HepG2 (cell line): ENCODE data around the gene STX5. TPM values are rescaled to one million over a fixed set of nuclear protein-coding genes. Genes with fewer than 3 reads are reported as not detected.

Experiments
- CCDC6 ChIP-seq: sonication (generic); formaldehyde crosslinking; IDR thresholded peaks from 2 replicates; pipeline ENCODE4 v1.8.1; 2022; ENCODE audit warnings: mild to moderate bottlenecking, missing genetic modification reagents, moderate library complexity
- HDAC6 ChIP-seq: fragments of 200-600 bp; sonication (generic); IDR thresholded peaks from 2 replicates; pipeline ENCODE4 v1.7.0; 2017; ENCODE audit warnings: mild to moderate bottlenecking, antibody characterized with exemption, low read length, low read depth
- KLF11 ChIP-seq: IDR thresholded peaks from 2 replicates; pipeline ENCODE4 v1.6.1; 2016; ENCODE audit warnings: missing compliant biosample characterization
- MAZ ChIP-seq, 2 experiments: sonication (generic) in 1 of 2; formaldehyde crosslinking in 1 of 2; IDR thresholded peaks; 2 replicates each; pipeline versions ENCODE4 v1.5.0 to v1.6.1; 2012 to 2020; ENCODE audit warnings: low read depth in 2 of 2, mild to moderate bottlenecking in 2 of 2, borderline replicate concordance in 1 of 2, improper control_type of control experiment in 1 of 2, low read length in 1 of 2, missing genetic modification reagents in 1 of 2, moderate library complexity in 1 of 2
- SRF ChIP-seq: IDR thresholded peaks from 2 replicates; pipeline ENCODE4 v1.6.1; 2011; ENCODE audit warnings: mild to moderate bottlenecking, low read depth, low read length, moderate library complexity
- ZFYVE20 ChIP-seq: sonication (generic); formaldehyde crosslinking; IDR thresholded peaks from 2 replicates; pipeline ENCODE4 v1.8.0; 2023; ENCODE audit warnings: low read depth, mild to moderate bottlenecking, moderate library complexity, missing genetic modification reagents, borderline replicate concordance
- ZKSCAN8 ChIP-seq: IDR thresholded peaks from 2 replicates; pipeline ENCODE4 v1.6.1; 2016; ENCODE audit warnings: borderline replicate concordance, missing genetic modification reagents, missing compliant biosample characterization
- polyA plus RNA-seq, 8 experiments: library from polyadenylated mRNA; depleted of rRNA in 3 of 8; stranded (reverse) in 7 of 8; unstranded in 1 of 8; fragments of >200 nt; fragmentation: Illumina TruSeq in 4 of 8; extraction: Trizol in 4 of 8; gene quantifications; 2 replicates each; pipeline versions ENCODE4 v1.2.1 to v1.2.3, GENCODE V29; 2011 to 2016; ENCODE audit warnings: low read depth in 4 of 8, missing spikeins in 1 of 8, mixed read lengths in 1 of 8; ENCODE audit not compliant: insufficient read depth in 1 of 8
- total RNA-seq, 5 experiments: library from RNA; depleted of rRNA; stranded (reverse); fragments of >200 nt; fragmentation: Illumina TruSeq; extraction: Trizol; gene quantifications; 2 replicates each; pipeline ENCODE4 v1.2.3, GENCODE V29; 2016; ENCODE audit warnings: low read depth in 1 of 5
- TF ChIP-seq, protein P1 (sequence below): sonication (generic); formaldehyde crosslinking; IDR thresholded peaks from 2 replicates; pipeline ENCODE4 v1.4.0; 2020; ENCODE audit warnings: missing genetic modification reagents, borderline replicate concordance
- TF ChIP-seq, protein P2 (sequence below): fragments of 450-650 bp; IDR thresholded peaks from 2 replicates; pipeline ENCODE4 v1.6.1; 2017; ENCODE audit warnings: mild to moderate bottlenecking
- TF ChIP-seq, protein P3 (sequence below): sonication (generic); formaldehyde crosslinking; IDR thresholded peaks from 2 replicates; pipeline ENCODE4 v1.4.0; 2020; ENCODE audit warnings: missing genetic modification reagents
- TF ChIP-seq, protein P4 (sequence below): IDR thresholded peaks from 2 replicates; pipeline ENCODE4 v1.6.1; 2016; ENCODE audit warnings: low read depth, control low read depth

STX5 gene
- total and polyA plus RNA-seq, 2 of the 13 experiments (the other 11 are each of a cell fraction or from before 2014, with no cell fraction given) = 26.9 to 30.0 TPM

- TF ChIP-seq, protein P1, sequence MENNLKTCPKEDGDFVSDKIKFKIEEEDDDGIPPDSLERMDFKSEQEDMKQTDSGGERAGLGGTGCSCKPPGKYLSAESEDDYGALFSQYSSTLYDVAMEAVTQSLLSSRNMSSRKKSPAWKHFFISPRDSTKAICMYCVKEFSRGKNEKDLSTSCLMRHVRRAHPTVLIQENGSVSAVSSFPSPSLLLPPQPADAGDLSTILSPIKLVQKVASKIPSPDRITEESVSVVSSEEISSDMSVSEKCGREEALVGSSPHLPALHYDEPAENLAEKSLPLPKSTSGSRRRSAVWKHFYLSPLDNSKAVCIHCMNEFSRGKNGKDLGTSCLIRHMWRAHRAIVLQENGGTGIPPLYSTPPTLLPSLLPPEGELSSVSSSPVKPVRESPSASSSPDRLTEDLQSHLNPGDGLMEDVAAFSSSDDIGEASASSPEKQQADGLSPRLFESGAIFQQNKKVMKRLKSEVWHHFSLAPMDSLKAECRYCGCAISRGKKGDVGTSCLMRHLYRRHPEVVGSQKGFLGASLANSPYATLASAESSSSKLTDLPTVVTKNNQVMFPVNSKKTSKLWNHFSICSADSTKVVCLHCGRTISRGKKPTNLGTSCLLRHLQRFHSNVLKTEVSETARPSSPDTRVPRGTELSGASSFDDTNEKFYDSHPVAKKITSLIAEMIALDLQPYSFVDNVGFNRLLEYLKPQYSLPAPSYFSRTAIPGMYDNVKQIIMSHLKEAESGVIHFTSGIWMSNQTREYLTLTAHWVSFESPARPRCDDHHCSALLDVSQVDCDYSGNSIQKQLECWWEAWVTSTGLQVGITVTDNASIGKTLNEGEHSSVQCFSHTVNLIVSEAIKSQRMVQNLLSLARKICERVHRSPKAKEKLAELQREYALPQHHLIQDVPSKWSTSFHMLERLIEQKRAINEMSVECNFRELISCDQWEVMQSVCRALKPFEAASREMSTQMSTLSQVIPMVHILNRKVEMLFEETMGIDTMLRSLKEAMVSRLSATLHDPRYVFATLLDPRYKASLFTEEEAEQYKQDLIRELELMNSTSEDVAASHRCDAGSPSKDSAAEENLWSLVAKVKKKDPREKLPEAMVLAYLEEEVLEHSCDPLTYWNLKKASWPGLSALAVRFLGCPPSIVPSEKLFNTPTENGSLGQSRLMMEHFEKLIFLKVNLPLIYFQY (CRISPR knock-in tag) = no peak; the same call in 1 of the 2 replicates
- TF ChIP-seq, protein P2, sequence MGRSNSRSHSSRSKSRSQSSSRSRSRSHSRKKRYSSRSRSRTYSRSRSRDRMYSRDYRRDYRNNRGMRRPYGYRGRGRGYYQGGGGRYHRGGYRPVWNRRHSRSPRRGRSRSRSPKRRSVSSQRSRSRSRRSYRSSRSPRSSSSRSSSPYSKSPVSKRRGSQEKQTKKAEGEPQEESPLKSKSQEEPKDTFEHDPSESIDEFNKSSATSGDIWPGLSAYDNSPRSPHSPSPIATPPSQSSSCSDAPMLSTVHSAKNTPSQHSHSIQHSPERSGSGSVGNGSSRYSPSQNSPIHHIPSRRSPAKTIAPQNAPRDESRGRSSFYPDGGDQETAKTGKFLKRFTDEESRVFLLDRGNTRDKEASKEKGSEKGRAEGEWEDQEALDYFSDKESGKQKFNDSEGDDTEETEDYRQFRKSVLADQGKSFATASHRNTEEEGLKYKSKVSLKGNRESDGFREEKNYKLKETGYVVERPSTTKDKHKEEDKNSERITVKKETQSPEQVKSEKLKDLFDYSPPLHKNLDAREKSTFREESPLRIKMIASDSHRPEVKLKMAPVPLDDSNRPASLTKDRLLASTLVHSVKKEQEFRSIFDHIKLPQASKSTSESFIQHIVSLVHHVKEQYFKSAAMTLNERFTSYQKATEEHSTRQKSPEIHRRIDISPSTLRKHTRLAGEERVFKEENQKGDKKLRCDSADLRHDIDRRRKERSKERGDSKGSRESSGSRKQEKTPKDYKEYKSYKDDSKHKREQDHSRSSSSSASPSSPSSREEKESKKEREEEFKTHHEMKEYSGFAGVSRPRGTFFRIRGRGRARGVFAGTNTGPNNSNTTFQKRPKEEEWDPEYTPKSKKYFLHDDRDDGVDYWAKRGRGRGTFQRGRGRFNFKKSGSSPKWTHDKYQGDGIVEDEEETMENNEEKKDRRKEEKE = no peak
- TF ChIP-seq SRF (0 out of 2 replicates have a peak, but pooled peaks have one; percentile 43), CCDC6 (CRISPR knock-in tag) (peak; percentile 51; the same call in 1 of the 2 replicates), ZKSCAN8 (peak; percentile 81; the same call in 1 of the 2 replicates), HDAC6 (no peak), MAZ (IDR thresholded peaks at IDR 0.05; ENCODE audit: borderline replicate concordance, low read depth, low read length) (peak; percentile 33; the same call in 1 of the 2 replicates), MAZ (CRISPR knock-in tag; IDR thresholded peaks at IDR 0.05; ENCODE audit: low read depth) (peak; percentile 95), ZFYVE20 (CRISPR knock-in tag) (no peak), KLF11 (CRISPR knock-in tag) (peak; percentile 84; the same call in 1 of the 2 replicates)
- TF ChIP-seq, protein P3, sequence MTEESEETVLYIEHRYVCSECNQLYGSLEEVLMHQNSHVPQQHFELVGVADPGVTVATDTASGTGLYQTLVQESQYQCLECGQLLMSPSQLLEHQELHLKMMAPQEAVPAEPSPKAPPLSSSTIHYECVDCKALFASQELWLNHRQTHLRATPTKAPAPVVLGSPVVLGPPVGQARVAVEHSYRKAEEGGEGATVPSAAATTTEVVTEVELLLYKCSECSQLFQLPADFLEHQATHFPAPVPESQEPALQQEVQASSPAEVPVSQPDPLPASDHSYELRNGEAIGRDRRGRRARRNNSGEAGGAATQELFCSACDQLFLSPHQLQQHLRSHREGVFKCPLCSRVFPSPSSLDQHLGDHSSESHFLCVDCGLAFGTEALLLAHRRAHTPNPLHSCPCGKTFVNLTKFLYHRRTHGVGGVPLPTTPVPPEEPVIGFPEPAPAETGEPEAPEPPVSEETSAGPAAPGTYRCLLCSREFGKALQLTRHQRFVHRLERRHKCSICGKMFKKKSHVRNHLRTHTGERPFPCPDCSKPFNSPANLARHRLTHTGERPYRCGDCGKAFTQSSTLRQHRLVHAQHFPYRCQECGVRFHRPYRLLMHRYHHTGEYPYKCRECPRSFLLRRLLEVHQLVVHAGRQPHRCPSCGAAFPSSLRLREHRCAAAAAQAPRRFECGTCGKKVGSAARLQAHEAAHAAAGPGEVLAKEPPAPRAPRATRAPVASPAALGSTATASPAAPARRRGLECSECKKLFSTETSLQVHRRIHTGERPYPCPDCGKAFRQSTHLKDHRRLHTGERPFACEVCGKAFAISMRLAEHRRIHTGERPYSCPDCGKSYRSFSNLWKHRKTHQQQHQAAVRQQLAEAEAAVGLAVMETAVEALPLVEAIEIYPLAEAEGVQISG = peak; percentile 91
- TF ChIP-seq, protein P4, sequence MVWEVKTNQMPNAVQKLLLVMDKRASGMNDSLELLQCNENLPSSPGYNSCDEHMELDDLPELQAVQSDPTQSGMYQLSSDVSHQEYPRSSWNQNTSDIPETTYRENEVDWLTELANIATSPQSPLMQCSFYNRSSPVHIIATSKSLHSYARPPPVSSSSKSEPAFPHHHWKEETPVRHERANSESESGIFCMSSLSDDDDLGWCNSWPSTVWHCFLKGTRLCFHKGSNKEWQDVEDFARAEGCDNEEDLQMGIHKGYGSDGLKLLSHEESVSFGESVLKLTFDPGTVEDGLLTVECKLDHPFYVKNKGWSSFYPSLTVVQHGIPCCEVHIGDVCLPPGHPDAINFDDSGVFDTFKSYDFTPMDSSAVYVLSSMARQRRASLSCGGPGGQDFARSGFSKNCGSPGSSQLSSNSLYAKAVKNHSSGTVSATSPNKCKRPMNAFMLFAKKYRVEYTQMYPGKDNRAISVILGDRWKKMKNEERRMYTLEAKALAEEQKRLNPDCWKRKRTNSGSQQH (CRISPR knock-in tag) = 0 out of 2 replicates have a peak, but pooled peaks have one; percentile 38
Observed at GRCh38 chr11:62805076-62805892, 26.6 kb downstream of the STX5 start, which contains the start of gene NXF1 (continued).
